Spleen (tissue), 7 donors: Measurements from ENCODE around the gene LSMEM2.

Experiments used
- CTCF ChIP-seq, 11 experiments: fragments of 200-600 bp in 7 of 11; fragments of 450-650 bp in 4 of 11; sonication (generic) in 4 of 11; IDR thresholded peaks in 8 of 11; conservative IDR thresholded peaks in 3 of 11; 1 replicate in 7 of 11; 2 replicates in 4 of 11; pipeline versions ENCODE4 v1.4.0 to v1.8.0; 2016 to 2021; ENCODE audit warnings: antibody characterized with exemption in 11 of 11, inconsistent platforms in 4 of 11, mild to moderate bottlenecking in 1 of 11
- POLR2A ChIP-seq, 3 donors: fragments of 450-650 bp; IDR thresholded peaks; one replicate each; pipeline ENCODE4 v1.5.1; 2017; ENCODE audit warnings: antibody characterized with exemption in 3 of 3, mild to moderate bottlenecking in 1 of 3
- POLR2AphosphoS5 ChIP-seq, 3 donors: sonication (generic); formaldehyde crosslinking; IDR thresholded peaks; one replicate each; pipeline ENCODE4 v1.5.1; 2017; ENCODE audit warnings: antibody characterized with exemption in 3 of 3
- donor health status: DM: no; HTN: no; CAD: no; lungs with moderate emphysema.
- donor health status: DM: no; HTN: no; CAD: no.
- donor health status: DM: no; HTN: no; CAD: no.

GRCh38 chr3:50264383-50264963, 14.4 kb upstream of the LSMEM2 start:
- TF ChIP-seq CTCF (IDR thresholded peaks at IDR 0.05 in 8 of 11, conservative IDR thresholded peaks at IDR 0.05 in 3 of 11) (no peak), POLR2A (IDR thresholded peaks at IDR 0.05) (no peak), POLR2AphosphoS5 (IDR thresholded peaks at IDR 0.05) (peak in 2 of 3 donors; percentile 21 to 29)
